IgD-negative memory B cell (primary cell): ENCODE measurements around the gene PTPN3. TPM values are rescaled to one million over a fixed set of nuclear protein-coding genes. Genes with fewer than 3 reads are reported as not detected.

Experiments used
- H3K27ac Mint-ChIP-seq, 3 donors: one replicate each; pipeline ENCODE4 v1.8.0; 2020 to 2022; ENCODE audit warnings: mild to moderate bottlenecking in 3 of 3, mixed read lengths in 3 of 3, moderate library complexity in 1 of 3
- H3K27me3 Mint-ChIP-seq: one replicate; pipeline ENCODE4 v1.8.0; 2021; ENCODE audit warnings: mixed read lengths
- H3K36me3 Mint-ChIP-seq: one replicate; pipeline ENCODE4 v1.8.0; 2020; ENCODE audit warnings: mild to moderate bottlenecking, mixed read lengths
- H3K4me1 Mint-ChIP-seq, 3 donors: one replicate each; pipeline ENCODE4 v1.8.0; 2020 to 2022; ENCODE audit warnings: mixed read lengths in 3 of 3, mild to moderate bottlenecking in 1 of 3
- H3K4me3 Mint-ChIP-seq, 4 donors: one replicate each; pipeline ENCODE4 v1.8.0; 2020 to 2022; ENCODE audit warnings: mild to moderate bottlenecking in 4 of 4, mixed read lengths in 4 of 4, moderate library complexity in 3 of 4
- H3K9me3 Mint-ChIP-seq, 3 donors: one replicate each; pipeline ENCODE4 v1.8.0; 2020 to 2021; ENCODE audit warnings: mixed read lengths in 3 of 3, mild to moderate bottlenecking in 1 of 3
- polyA plus RNA-seq: library from polyadenylated mRNA; unstranded; fragments of 300-500 nt; fragmentation: Illumina TruSeq; gene quantifications from one replicate; pipeline ENCODE4 v1.2.3, GENCODE V29; 2021

Gene PTPN3
- polyA plus RNA-seq, 1 donor from 2014 or later = not detected

- H3K4me1 Mint-ChIP-seq = peaks cover 0 to 2% (median 0%) of the 10 kb centered on the region in 3 donors
- no peak overlapping the region for H3K4me3 Mint-ChIP-seq
- H3K27me3 Mint-ChIP-seq = peaks cover 7% of the 10 kb centered on the region
- H3K27ac Mint-ChIP-seq = no peak overlapping the region
- H3K36me3 Mint-ChIP-seq = peaks cover 2% of the 10 kb centered on the region
- H3K9me3 Mint-ChIP-seq = peaks cover 2 to 4% (median 4%) of the 10 kb centered on the region in 3 donors
These were observed 168.4 kb downstream of the PTPN3 start for GRCh38 chr9:109329638-109330258.

GRCh38 chr9:109328978-109329637 is 169.0 kb downstream of the PTPN3 start:
- H3K27me3 Mint-ChIP-seq = peaks cover 7% of the 10 kb centered on the region
- H3K4me1 Mint-ChIP-seq = peaks cover 0 to 2% (median 0%) of the 10 kb centered on the region in 3 donors
- H3K4me3 Mint-ChIP-seq = no peak overlapping the region
- peaks cover 2% of the 10 kb centered on the region for H3K36me3 Mint-ChIP-seq
- H3K27ac Mint-ChIP-seq = no peak overlapping the region
- H3K9me3 Mint-ChIP-seq = peaks cover 2 to 4% (median 4%) of the 10 kb centered on the region in 3 donors

Other genes with a start within 250 kb of the PTPN3 start
- gene EPB41L4B, start 177.2 kb downstream of the PTPN3 start, polyA plus RNA-seq = not detected